NCI-H2227 (cell line): Measurements from ENCODE around the gene XPC.
"Not testable (repeated sequence)": the region's sequence is repeated elsewhere in the genome, so short reads cannot be mapped to it uniquely, and the experiment has no call there.

Experiments
- DNase-seq: peaks from one replicate; lab custom pipeline; 2025; ENCODE audit not compliant: unreplicated experiment; lab: John Stamatoyannopoulos, UW

XPC gene

DNA sequence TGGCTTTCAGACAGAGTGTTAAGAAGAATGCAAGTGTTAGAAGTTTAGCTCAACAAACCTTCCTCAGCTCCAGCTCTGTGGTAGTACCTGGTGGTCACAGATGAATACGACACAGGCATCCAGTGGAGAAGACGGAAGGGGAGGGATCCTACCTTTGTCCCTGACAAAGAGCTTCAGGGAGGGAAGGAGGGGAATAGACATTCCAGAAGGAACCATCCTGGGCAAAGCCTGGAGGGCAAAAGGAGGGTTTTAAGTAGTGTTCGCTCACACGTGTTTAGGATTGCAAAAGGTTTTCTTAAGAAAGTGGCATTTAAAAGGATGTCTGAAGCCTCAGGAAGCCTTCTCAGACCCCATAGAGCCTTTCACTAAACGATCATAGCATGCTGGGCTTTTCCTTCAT is 56.5 kb downstream of the XPC start:
- DNase-seq, result no peak

DNA sequence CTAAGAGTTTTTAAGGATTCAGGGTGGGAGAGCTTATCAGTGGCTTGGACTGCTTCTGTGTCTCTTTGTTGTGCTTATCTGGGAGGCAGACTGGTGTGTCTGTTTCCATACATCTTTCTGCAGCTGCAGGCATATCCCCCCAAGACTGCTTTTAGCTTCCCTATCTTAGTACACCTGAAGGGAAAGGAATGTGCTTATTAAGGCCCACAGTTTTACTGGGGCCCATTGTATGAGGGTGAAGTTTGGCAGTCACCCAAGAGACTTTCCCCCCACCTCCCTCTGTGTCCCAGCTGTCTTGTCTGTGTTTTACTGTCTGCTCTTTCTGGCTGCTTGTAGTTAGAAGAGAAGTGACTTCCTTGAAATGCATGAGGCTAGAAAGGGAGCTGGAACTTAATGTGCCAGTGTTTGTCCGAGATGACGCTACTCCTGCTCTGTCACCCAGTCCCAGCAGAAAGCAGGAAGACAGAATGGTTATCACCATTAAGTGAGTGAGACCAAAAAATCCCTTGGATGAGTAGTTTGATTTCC is 57.4 kb downstream of the XPC start:
- DNase-seq, result not testable (repeated sequence)

DNA sequence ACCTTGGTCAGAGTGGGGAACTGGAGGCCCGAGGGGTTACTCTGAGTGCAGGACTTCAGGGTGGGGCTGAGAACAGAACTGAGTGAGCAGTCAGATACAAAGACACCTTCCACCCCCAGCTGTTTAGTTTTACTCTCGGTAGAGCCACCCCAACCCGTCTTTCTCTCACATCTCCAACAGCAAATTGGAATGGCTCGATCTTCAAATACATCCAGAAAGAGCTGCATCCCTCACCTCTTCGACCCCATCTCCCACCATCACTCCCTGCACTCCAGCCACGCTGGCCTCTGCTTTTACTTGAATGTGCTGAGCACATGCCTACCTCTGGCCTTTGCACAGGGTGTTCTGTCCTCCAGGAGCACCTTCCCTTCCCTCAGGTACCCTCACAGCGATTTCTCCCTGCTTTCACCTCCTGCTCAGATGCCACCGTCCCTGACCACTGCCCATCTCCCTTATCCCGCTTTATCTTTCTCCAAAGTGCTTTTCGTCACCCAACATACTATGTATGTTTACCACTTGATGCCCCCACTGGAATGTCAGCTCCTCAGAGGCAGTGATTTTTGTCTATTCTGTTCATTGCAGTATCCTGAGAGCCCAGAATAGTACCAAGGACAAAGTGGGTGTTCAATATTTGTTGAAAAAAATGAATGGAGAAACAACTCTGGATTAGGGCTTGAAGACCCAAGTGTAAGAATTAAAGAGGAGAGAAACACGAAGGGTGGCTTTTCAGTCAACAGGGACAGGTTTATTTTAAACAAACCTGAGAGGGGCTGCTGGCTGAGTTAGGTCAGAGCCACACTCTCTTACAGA is 58.1 kb downstream of the XPC start:
- no peak for DNase-seq

DNA sequence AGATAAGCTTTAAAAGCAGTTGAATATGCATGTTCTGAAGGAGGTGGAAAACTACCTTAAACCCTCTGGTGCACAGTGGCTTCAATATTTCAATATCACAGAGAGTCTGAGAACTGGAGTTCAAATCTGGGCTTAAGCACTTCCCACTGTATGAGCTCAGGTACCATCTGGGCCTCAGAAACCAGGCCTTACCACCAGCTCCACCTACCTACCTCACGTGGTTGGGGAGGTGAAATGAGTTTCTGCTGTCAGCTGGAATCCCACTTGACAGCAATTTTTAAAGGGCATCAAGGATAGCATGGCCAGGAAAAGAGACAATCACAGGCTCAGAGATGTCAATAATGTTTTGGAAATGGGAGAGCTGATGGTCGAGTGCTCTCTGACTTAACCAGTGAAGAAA is 58.8 kb downstream of the XPC start:
- DNase-seq, result no peak

DNA sequence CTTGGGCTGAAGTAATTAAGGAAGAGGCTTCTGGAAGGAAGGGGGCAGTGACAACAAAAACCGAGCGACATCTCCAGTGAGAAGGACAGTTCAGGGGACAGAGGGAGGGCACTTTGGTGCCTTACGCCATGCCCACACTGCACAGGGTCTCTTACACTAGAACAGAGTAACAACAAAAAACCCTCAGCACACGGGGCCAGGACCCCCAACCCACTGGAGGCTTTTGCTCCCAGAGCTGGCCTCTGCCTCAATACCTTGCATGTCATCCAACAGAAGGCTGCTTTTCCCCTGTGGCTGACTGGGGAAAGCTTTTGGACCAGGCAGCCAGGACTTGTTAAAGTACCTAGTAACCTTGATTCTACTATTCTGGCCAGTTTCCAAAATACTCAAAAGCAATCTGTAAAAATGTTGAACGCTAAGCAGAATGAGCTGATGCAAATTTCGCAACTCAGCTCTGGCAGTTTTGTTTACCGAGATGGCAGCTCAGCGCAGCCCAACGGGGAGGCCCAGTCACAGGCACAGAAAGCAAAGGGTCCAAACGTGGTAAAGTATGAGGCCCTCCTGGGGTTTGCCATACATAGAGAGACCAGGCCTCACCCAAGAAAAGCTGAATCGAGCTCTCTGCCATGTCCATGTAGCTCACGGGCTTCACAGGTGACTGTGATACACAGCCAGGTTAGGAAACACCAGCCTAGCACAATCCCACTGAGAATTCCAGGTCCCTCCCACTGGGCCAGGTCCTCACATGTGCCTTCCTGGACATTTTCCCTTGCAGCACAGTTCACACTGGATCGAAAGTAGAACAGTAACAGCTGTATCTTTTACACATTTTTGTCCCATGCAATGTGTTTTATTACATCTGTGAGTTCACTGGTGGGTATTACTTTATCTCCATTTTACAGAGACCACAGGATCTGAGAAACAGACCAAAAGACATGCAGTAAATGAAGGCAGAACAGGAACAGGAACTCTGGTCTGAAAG is 59.7 kb downstream of the XPC start:
- DNase-seq, result no peak

DNA sequence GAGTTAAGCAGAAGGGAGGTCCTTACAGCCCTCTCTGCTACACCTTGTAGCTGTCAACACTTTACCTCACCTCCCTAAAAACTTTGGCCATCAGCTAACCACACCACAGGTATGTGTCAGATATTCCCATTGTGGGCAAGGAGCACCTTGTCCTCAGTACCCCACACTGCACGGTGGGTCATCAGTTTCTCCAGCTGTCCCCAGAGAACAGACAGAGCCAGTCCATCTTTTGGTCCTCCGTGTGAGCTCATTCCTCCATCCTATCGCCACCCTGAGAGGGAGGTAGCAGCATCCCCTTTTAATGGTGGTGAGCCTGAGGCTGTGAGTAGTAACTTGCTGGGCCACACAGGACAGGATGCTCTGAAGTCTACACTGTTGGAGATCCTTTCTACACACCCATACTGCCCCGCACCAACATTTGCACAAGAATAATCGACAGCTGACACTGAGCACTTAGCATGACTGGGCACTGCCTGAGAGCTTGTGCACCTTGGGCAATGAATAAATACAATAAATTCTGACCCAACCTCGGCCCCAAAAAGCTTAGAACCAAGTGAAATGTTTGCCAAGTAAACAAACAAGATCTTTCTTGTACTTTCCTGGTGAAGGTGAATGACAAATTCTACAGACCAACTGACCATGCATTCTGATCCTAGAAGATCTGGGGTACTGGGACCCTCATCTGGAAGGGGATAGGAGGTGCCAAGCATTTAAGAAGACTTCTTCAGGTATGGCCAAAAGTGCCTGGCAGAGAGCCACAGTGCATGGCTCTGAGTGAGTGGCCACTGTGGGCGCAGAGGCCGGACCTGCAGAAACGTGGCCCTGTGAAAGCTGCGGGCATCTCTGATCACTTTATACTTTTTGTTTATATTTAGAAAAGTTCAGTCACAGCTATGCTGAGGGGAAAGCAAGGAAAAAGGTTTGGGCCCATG is 60.7 kb downstream of the XPC start:
- DNase-seq, result no peak

DNA sequence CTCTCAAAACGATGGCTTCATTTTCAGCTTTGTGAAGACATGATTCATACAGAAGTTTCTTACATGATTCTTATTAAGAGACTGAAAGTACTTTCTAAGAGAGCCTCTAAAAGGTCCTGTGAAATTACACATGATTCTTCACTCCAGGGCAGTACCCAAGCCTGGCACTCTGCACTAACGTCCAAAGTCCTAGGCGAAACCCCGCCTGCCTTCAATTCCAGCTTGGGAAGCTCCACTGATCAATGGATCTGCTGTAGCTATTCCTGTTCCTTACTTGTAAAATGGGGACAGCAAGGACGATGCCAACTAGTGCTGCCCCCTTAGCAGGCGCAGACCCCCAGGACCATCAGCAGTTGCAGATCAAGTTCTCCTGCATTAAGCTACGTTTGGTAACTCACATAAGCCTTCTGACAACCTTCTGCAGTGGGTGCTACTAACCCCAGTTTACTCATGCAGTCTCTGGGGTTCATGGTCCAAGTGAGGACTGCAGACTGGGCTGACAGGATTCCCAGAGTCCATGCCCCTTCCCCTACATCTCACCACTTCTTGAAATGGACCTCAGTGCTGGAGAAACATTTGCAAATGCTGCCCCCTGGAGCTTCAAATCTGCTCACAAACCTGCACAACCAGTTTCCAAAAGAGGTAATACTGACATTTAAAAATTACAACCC is 64.3 kb downstream of the XPC start:
- DNase-seq, result no peak

DNA sequence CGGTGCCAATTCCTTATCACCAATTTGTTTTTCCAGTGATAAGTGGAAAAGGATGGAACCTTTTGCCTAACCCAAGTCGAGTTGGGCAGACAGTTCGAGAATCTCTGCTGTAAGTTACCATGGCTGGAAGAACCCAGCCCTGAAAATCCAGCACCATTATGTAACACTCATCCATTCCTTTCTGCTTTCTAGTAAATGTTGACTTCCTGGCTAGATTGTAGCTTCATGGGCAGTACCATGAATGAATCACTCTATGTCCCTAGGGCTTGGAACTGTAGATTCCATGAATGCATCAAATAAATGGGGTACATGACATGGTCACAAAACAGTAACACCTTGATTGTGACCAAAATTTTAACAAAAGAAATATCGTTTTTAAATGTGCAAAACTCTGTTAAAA is 67.7 kb downstream of the XPC start:
- DNase-seq, result no peak

DNA sequence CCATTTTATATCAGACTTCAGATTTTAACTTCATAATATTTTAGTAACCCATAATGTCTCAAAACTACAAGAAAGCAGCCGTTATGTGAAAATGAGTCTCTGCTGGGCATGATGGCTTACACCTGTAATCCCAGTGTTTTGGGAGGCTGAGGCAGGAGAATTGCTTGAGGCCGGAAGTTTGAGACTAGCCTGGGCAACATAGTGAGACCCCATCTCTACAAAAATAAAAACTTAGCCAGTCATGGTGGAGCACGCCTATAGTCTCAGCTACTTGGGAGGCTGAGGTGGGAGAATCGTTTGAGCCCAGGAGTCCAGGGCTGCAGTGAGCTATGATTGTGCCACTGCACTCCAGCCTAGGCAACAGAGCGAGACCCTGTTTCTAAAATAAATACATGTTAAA is 68.6 kb downstream of the XPC start:
- DNase-seq, result not testable (repeated sequence)

DNA sequence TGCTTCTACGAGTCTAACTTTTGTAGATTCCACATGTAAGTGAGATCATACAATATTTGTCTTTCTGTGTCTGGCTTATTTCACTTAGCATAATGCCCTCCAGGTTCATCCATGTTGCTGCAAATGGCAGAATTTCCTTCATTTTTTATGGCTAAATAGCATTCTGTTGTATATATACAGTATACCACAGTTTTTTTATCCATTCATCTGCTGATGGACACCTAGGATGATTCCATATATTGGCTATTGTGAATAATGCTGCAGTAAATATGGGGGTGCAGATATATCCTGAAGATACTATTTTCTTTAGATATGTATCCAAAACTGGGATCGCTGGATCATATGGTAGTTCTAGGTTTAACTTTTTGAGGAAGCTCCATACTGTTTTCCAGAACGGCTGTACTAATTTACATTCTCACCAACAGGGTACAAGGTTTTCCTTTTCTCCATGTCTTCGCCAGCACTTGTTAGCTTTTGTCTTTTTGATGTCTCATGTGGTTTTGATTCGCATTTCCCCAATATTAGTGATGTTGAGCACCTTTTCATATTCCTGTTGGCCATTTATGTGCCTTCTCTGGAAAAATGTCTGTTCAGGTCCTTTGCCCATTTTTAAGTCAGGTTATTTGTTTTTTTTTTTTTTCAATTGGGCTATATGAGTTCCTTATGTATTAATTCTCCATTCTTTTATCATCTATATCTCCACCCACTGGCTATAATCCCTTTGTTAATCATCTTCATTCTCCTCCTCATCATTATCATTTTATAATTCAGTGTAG is 80.6 kb downstream of the XPC start:
- DNase-seq, result no peak

DNA sequence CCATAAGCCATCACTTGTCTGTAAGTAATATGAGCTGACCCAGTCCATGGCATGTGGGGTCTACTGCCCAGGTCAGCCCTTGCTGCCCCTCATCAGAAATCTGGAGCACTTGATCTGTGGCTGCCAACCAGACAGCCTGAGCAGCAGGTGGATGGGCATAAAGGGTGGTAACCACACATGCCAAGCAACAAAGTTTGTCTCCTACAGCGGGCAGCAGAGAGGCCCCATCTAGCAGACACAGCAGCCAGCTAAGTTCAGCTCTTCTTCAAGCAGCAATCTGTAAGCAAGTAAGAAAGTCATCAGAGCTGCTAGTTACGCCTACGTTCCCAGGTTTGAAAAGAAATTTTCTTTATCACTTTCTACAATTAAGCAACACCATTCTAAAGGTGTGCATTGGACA is 81.7 kb downstream of the XPC start:
- no peak for DNase-seq
